IMR-90 (cell line): ENCODE measurements around the gene INPP5A. TPM values are rescaled to one million over a fixed set of nuclear protein-coding genes. Genes with fewer than 3 reads are reported as not detected.

ENCODE experiments used
- ATAC-seq: fragments of 200-7000 bp; cut with Tn5 transposase; 2 replicates; pipeline ENCODE4 v1.9.1; 2020; ENCODE audit warnings: low read depth, mild to moderate bottlenecking, moderate library complexity
- BruUV-seq: library from RNA; stranded (reverse); fragments of 400-500 nt; replicated peaks from 2 replicates; lab custom pipeline; 2021; lab: Mats Ljungman, UMichigan
- CTCF ChIA-PET: fragments of 300-600 bp; formaldehyde crosslinking; extraction: SDS; loops from one replicate; lab custom pipeline; 2021; ENCODE audit warnings: antibody characterized with exemption; lab: Yijun Ruan, JAX
- POLR2A ChIA-PET: fragments of 300-600 bp; sonication (Branson Sonifier 250); formaldehyde crosslinking; loops from one replicate; lab custom pipeline; 2022; ENCODE audit warnings: antibody characterized with exemption; ENCODE audit not compliant: unreplicated experiment; lab: Charles Lee
- DNase-seq: peaks from one replicate; pipeline ENCODE4 v3.0.0; 2013
- H2AFZ ChIP-seq: replicated peaks from 2 replicates; pipeline ENCODE3; 2013; ENCODE audit warnings: low read length, mild to moderate bottlenecking; ENCODE audit not compliant: poor library complexity
- H2AK5ac ChIP-seq: 2 replicates; pipeline ENCODE4 v1.6.1; 2013; ENCODE audit warnings: low read depth, low read length, inconsistent platforms
- H2AK9ac ChIP-seq: replicated peaks from 2 replicates; pipeline ENCODE3; 2013; ENCODE audit warnings: mild to moderate bottlenecking, low read depth, low read length, moderate library complexity; ENCODE audit not compliant: poor library complexity
- H2BK120ac ChIP-seq: 2 replicates; pipeline ENCODE4 v1.6.1; 2013; ENCODE audit warnings: low read depth, low read length, inconsistent platforms
- H2BK15ac ChIP-seq: 3 replicates; pipeline ENCODE4 v1.6.1; 2013; ENCODE audit warnings: low read depth, low read length, inconsistent platforms
- H2BK20ac ChIP-seq: 2 replicates; pipeline ENCODE4 v1.6.1; 2013; ENCODE audit warnings: low read depth, mild to moderate bottlenecking, inconsistent platforms, low read length, moderate library complexity
- H2BK5ac ChIP-seq: 2 replicates; pipeline ENCODE4 v1.6.1; 2013; ENCODE audit warnings: mild to moderate bottlenecking, low read depth, low read length, inconsistent platforms; ENCODE audit not compliant: poor library complexity, severe bottlenecking
- H3K14ac ChIP-seq: replicated peaks from 2 replicates; pipeline ENCODE4 v1.6.1; 2013; ENCODE audit warnings: low read depth, low read length, inconsistent platforms
- H3K18ac ChIP-seq: 2 replicates; pipeline ENCODE4 v1.6.1; 2013; ENCODE audit warnings: low read depth, low read length, control low read depth
- H3K23ac ChIP-seq: 2 replicates; pipeline ENCODE4 v1.6.1; 2013; ENCODE audit warnings: low read depth, low read length, inconsistent platforms
- H3K27ac ChIP-seq: 2 replicates; pipeline ENCODE4 v1.5.1; 2013; ENCODE audit warnings: mild to moderate bottlenecking, control low read depth, low read length; ENCODE audit not compliant: insufficient read depth
- H3K27me3 ChIP-seq: 2 replicates; pipeline ENCODE4 v1.6.1; 2013; ENCODE audit warnings: low read length; ENCODE audit not compliant: control insufficient read depth, insufficient read depth
- H3K36me3 ChIP-seq: 2 replicates; pipeline ENCODE4 v1.6.1; 2013; ENCODE audit warnings: low read length, mixed read lengths; ENCODE audit not compliant: control insufficient read depth, insufficient read depth
- H3K4ac ChIP-seq: 2 replicates; pipeline ENCODE4 v1.6.1; 2013; ENCODE audit warnings: low read depth, low read length, inconsistent platforms
- H3K4me1 ChIP-seq: 2 replicates; pipeline ENCODE4 v1.6.1; 2013; ENCODE audit warnings: low read length, mixed read lengths; ENCODE audit not compliant: control insufficient read depth, insufficient read depth
- H3K4me2 ChIP-seq: 2 replicates; pipeline ENCODE4 v1.6.1; 2013; ENCODE audit warnings: low read depth, mild to moderate bottlenecking, control low read depth, low read length, moderate library complexity
- H3K4me3 ChIP-seq: 2 replicates; pipeline ENCODE4 v1.5.1; 2013; ENCODE audit warnings: low read depth, mild to moderate bottlenecking, control low read depth, low read length, moderate library complexity; ENCODE audit not compliant: insufficient read depth
- H3K56ac ChIP-seq: 2 replicates; pipeline ENCODE4 v1.6.1; 2013; ENCODE audit warnings: low read length, inconsistent platforms; ENCODE audit not compliant: insufficient read depth; ENCODE audit errors: extremely low read depth
- H3K79me1 ChIP-seq, 2 experiments: 2 replicates each; pipeline ENCODE4 v1.6.1; 2013; ENCODE audit warnings: low read length in 2 of 2, inconsistent platforms in 1 of 2, low read depth in 1 of 2
- H3K9ac ChIP-seq: 2 replicates; pipeline ENCODE4 v1.6.1; 2013; ENCODE audit warnings: low read depth, low read length, control low read depth
- H3K9me1 ChIP-seq: 2 replicates; pipeline ENCODE4 v1.6.1; 2013; ENCODE audit warnings: low read length, inconsistent platforms; ENCODE audit not compliant: insufficient read depth
- H3K9me3 ChIP-seq: 2 replicates; pipeline ENCODE4 v1.6.1; 2013; ENCODE audit warnings: low read length; ENCODE audit not compliant: control insufficient read depth, insufficient read depth
- H4K20me1 ChIP-seq: 2 replicates; pipeline ENCODE4 v1.6.1; 2013; ENCODE audit warnings: low read length, inconsistent platforms; ENCODE audit not compliant: insufficient read depth
- H4K5ac ChIP-seq: 2 replicates; pipeline ENCODE4 v1.6.1; 2013; ENCODE audit warnings: mild to moderate bottlenecking, low read depth, low read length, control low read depth
- H4K8ac ChIP-seq, 2 experiments: 2 replicates each; pipeline ENCODE4 v1.6.1; 2013; ENCODE audit warnings: low read depth in 2 of 2, low read length in 2 of 2, control low read depth in 1 of 2, inconsistent platforms in 1 of 2
- H4K91ac ChIP-seq: 2 replicates; pipeline ENCODE4 v1.6.1; 2013; ENCODE audit warnings: low read depth, low read length, inconsistent platforms; ENCODE audit not compliant: insufficient read depth
- CHD1 ChIP-seq: IDR thresholded peaks from 2 replicates; pipeline ENCODE4 v1.6.1; 2012; ENCODE audit warnings: low read depth, low read length, improper control_type of control experiment
- NFE2L2 ChIP-seq: fragments of 150-350 bp; IDR thresholded peaks from 2 replicates; pipeline ENCODE4 v1.6.1; 2016; ENCODE audit warnings: low read depth, mild to moderate bottlenecking, low read length
- WGBS, 2 experiments: methylation state at CpG; one replicate each; pipeline versions ENCODE4 v1.1.5 to v1.1.7; 2013; ENCODE audit warnings: missing lambda C conversion rate in 2 of 2; ENCODE audit not compliant: insufficient read length in 1 of 2; ENCODE audit errors: extremely low coverage in 2 of 2; 5-methylcytosine and 5-hydroxymethylcytosine counted together
- dilution Hi-C: fragments of 300-500 bp; cut with HindIII; formaldehyde crosslinking; loops from one replicate; pipeline ENCODE4 v1.14.3; 2018; ENCODE audit warnings: low sequenced_read_pairs; ENCODE audit not compliant: unreplicated experiment
- in situ Hi-C: fragments of 300-500 bp; cut with MboI; formaldehyde crosslinking; loops from 3 replicates; pipeline ENCODE4 v1.14.3; 2019; ENCODE audit warnings: low sequenced_read_pairs, inconsistent platforms, mixed read lengths
- intact Hi-C: fragments of 100-400 bp; cut with micrococcal nuclease; formaldehyde crosslinking; loops from 2 replicates; pipeline ENCODE4 v1.10.0; 2022
- polyA plus RNA-seq, 3 experiments: library from polyadenylated mRNA; depleted of rRNA; stranded (reverse); fragments of >200 nt; gene quantifications; 2 replicates each; pipeline ENCODE4 v1.2.3, GENCODE V29; 2012; ENCODE audit warnings: low replicate concordance in 1 of 3
- total RNA-seq: library from RNA; depleted of rRNA; stranded (reverse); fragments of >200 nt; gene quantifications from 2 replicates; pipeline ENCODE4 v1.2.3, GENCODE V29; 2012

The INPP5A gene
- total and polyA plus RNA-seq, 2 of the 4 experiments (the other 2 are of a cell fraction), result 21.4 to 36.7 TPM

GRCh38 chr10:132755166-132755711 lies 217.7 kb downstream of the INPP5A start:
- H2AK5ac ChIP-seq, result no peak overlapping the region
- no peak overlapping the region for H2AK9ac ChIP-seq
- H3K4me3 ChIP-seq, result no peak overlapping the region
- no peak overlapping the region for H2AFZ ChIP-seq
- no peak overlapping the region for H3K27ac ChIP-seq
- peaks cover 11% of the 10 kb centered on the region for H3K9me1 ChIP-seq
- no TSS peak for BruUV-seq
- no peak overlapping the region for H3K9ac ChIP-seq
- 0 out of 4 replicates have a peak, but pooled peaks cover 0 to 4% of the 10 kb centered on the region in 2 experiments for H3K79me1 ChIP-seq
- H3K27me3 ChIP-seq, result no peaks in the 10 kb centered on the region
- H3K23ac ChIP-seq, result no peak overlapping the region
- H4K8ac ChIP-seq, result no peak overlapping the region
- H3K4ac ChIP-seq, result no peak overlapping the region
- H3K14ac ChIP-seq, result no peak overlapping the region
- 97% methylated on average over 15 of the region's 15 CpGs; no CpG with 5 or more reads in 1 of the 2 experiments for WGBS, 2 experiments
- H3K4me1 ChIP-seq, result no peaks in the 10 kb centered on the region
- ATAC-seq (no peak), DNase-seq (no peak)
- no peak overlapping the region for H2BK120ac ChIP-seq
- intact Hi-C loops, result no loop called here
- no peak overlapping the region for H2BK5ac ChIP-seq
- no peak overlapping the region for H4K5ac ChIP-seq
- H4K91ac ChIP-seq, result no peak overlapping the region
- H3K9me3 ChIP-seq, result no peaks in the 10 kb centered on the region; the same call in 1 of the 2 replicates
- H3K18ac ChIP-seq, result no peak overlapping the region
- ChIA-PET CTCF (no interaction called here), POLR2A (no interaction called here)
- H2BK20ac ChIP-seq, result no peak overlapping the region
- H3K56ac ChIP-seq, result no peak overlapping the region
- dilution Hi-C loops, result no loop called here
- H4K20me1 ChIP-seq, result no peaks in the 10 kb centered on the region
- no peak overlapping the region for H2BK15ac ChIP-seq
- in situ Hi-C loops, result no loop called here
- no peak overlapping the region for H3K4me2 ChIP-seq
- peaks cover 14% of the 10 kb centered on the region for H3K36me3 ChIP-seq
- TF ChIP-seq CHD1 (no peak), NFE2L2 (no peak)
